Keratinocyte (primary cell): Measurements from ENCODE around the gene POLR1C. TPM values are rescaled to one million over a fixed set of nuclear protein-coding genes. Genes with fewer than 3 reads are reported as not detected.

Experiments
- DNase-seq: peaks from one replicate; pipeline ENCODE4 v3.0.0-alpha.2; 2011; ENCODE audit warnings: low read depth, missing footprints, low spot score
- FAIRE-seq: peaks from 2 replicates; lab custom pipeline; 2011; peaks lifted over from hg19 to GRCh38; lab: Jason Lieb, UNC
- H2AFZ ChIP-seq: 2 replicates; pipeline ENCODE4 v1.6.0; 2012; ENCODE audit warnings: low read length, control low read depth, inconsistent platforms; ENCODE audit not compliant: control insufficient read depth
- H3K27ac ChIP-seq: 2 replicates; pipeline ENCODE4 v1.5.1; 2011; ENCODE audit warnings: low read length; ENCODE audit not compliant: control insufficient read depth, insufficient read depth
- H3K27me3 ChIP-seq: 3 replicates; pipeline ENCODE4 v1.6.0; 2011; ENCODE audit warnings: low read length; ENCODE audit not compliant: control insufficient read depth, insufficient read depth; ENCODE audit errors: extremely low read depth
- H3K36me3 ChIP-seq, 2 experiments: 2 replicates in 1 of 2; 3 replicates in 1 of 2; pipeline ENCODE4 v1.5.1; 2011; ENCODE audit warnings: low read length in 2 of 2, mild to moderate bottlenecking in 1 of 2; ENCODE audit not compliant: control insufficient read depth in 2 of 2, insufficient read depth in 2 of 2; ENCODE audit errors: extremely low read depth in 1 of 2
- H3K4me1 ChIP-seq: 3 replicates; pipeline ENCODE4 v1.5.1; 2011; ENCODE audit warnings: low read length; ENCODE audit not compliant: control insufficient read depth, insufficient read depth; ENCODE audit errors: extremely low read depth
- H3K4me2 ChIP-seq: 3 replicates; pipeline ENCODE4 v1.6.0; 2011; ENCODE audit warnings: low read depth, low read length; ENCODE audit not compliant: control insufficient read depth, insufficient read depth; ENCODE audit errors: extremely low read depth
- H3K4me3 ChIP-seq, 3 experiments: fragments of 200-600 bp in 1 of 3; sonication (generic) in 1 of 3; 2 replicates in 2 of 3; 3 replicates in 1 of 3; pipeline ENCODE4 v1.5.1; 2011 to 2016; ENCODE audit warnings: low read length in 3 of 3, mild to moderate bottlenecking in 3 of 3, control low read depth in 2 of 3, inconsistent platforms in 1 of 3, low read depth in 1 of 3, mixed read lengths in 1 of 3, mixed run types in 1 of 3, moderate library complexity in 1 of 3; ENCODE audit not compliant: control insufficient read depth in 2 of 3, insufficient read depth in 2 of 3; ENCODE audit errors: extremely low read depth in 1 of 3
- H3K79me2 ChIP-seq: 2 replicates; pipeline ENCODE4 v1.6.0; 2012; ENCODE audit warnings: low read length; ENCODE audit not compliant: control insufficient read depth, insufficient read depth
- H3K9ac ChIP-seq: 3 replicates; pipeline ENCODE4 v1.6.0; 2011; ENCODE audit warnings: low read length; ENCODE audit not compliant: control insufficient read depth, insufficient read depth; ENCODE audit errors: extremely low read depth
- H3K9me1 ChIP-seq: 3 replicates; pipeline ENCODE4 v1.6.0; 2011; ENCODE audit warnings: low read length; ENCODE audit not compliant: control insufficient read depth, insufficient read depth; ENCODE audit errors: extremely low read depth
- H3K9me3 ChIP-seq: 2 replicates; pipeline ENCODE4 v1.5.1; 2012; ENCODE audit warnings: low read depth, low read length; ENCODE audit not compliant: control insufficient read depth
- H4K20me1 ChIP-seq: 3 replicates; pipeline ENCODE4 v1.6.0; 2011; ENCODE audit warnings: low read length; ENCODE audit not compliant: control insufficient read depth, insufficient read depth; ENCODE audit errors: extremely low read depth
- CTCF ChIP-seq, 3 experiments: IDR thresholded peaks in 1 of 3; conservative IDR thresholded peaks in 1 of 3; optimal IDR thresholded peaks in 1 of 3; 2 replicates in 2 of 3; 3 replicates in 1 of 3; pipeline versions ENCODE3 to v1.5.1; 2011; ENCODE audit warnings: low read length in 3 of 3, mild to moderate bottlenecking in 3 of 3, moderate library complexity in 2 of 3, control low read depth in 1 of 3, inconsistent platforms in 1 of 3; ENCODE audit not compliant: insufficient read depth in 2 of 3; ENCODE audit errors: extremely low read depth in 1 of 3
- EZH2 ChIP-seq: IDR thresholded peaks from one replicate; pipeline ENCODE4 v1.6.1; 2012; ENCODE audit warnings: inconsistent platforms, mild to moderate bottlenecking, low read length, moderate library complexity
- dilution Hi-C: fragments of 300-500 bp; cut with MboI; formaldehyde crosslinking; loops from one replicate; pipeline ENCODE4 v1.7.0; 2020; ENCODE audit warnings: low sequenced_read_pairs; ENCODE audit not compliant: extremely low pct_ligation_motif_present
- polyA plus RNA-seq, 5 experiments: library from polyadenylated mRNA; depleted of rRNA in 3 of 5; stranded (reverse) in 3 of 5; stranded (forward) in 1 of 5; unstranded in 1 of 5; fragments of >200 nt; gene quantifications; 1 replicate in 1 of 5; 2 replicates in 3 of 5; 3 replicates in 1 of 5; pipeline versions ENCODE4 v1.2.1 to v1.2.3, GENCODE V29; 2011 to 2012; ENCODE audit warnings: missing spikeins in 2 of 5, low read depth in 1 of 5, low replicate concordance in 1 of 5

The POLR1C gene
- polyA plus RNA-seq, 1 donor (not counting 4 experiments of a cell fraction or from before 2014, with no cell fraction given), result 121 TPM

DNA sequence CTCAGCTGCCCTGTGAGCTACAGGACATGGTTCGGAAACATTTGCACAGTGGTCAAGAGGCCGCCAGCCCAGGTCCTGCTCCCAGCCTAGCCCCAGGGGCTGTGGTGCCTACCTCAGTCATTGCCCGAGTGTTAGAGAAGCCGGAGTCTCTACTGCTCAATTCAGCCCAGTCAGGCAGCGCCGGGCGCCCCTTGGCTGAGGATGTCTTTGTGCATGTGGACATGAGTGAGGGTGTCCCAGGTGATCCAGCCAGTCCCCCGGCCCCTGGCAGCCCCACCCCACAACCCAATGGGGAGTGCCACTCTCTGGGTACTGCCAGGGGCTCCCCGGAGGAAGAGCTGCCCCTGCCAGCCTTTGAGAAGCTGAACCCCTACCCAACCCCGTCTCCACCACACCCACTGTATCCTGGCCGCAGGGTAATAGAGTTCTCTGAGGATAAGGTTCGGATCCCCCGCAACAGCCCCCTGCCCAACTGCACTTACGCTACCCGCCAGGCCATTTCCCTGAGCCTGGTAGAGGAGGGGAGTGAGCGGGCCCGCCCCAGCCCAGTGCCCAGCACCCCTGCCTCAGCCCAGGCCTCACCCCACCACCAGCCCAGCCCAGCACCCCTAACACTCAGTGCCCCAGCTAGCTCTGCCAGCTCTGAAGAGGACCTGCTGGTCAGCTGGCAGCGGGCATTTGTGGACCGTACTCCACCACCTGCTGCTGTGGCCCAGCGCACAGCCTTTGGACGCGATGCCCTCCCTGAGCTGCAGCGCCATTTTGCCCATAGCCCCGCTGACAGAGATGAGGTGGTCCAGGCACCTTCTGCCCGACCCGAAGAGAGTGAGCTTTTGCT lies 11.9 kb upstream of the POLR1C start:
- H3K36me3 ChIP-seq, result peaks cover 33 to 37% of the 10 kb centered on the region in 2 experiments
- FAIRE-seq (no peak), DNase-seq (no peak)
- TF ChIP-seq CTCF (optimal IDR thresholded peaks at IDR 0.05 in 1 of 3, IDR thresholded peaks at IDR 0.05 in 1 of 3, conservative IDR thresholded peaks at IDR 0.05 in 1 of 3; ENCODE audit: extremely low read depth in 1 of 3, insufficient read depth in 2 of 3, low read length in 3 of 3), result no peak
- no peak for TF ChIP-seq EZH2
- no peak overlapping the region for H3K4me2 ChIP-seq
- H3K79me2 ChIP-seq, result no peaks in the 10 kb centered on the region
- no peaks in the 10 kb centered on the region for H3K9me3 ChIP-seq
- dilution Hi-C loops, result no loop called here
- no peak overlapping the region for H2AFZ ChIP-seq
- H3K27me3 ChIP-seq, result peaks cover 10% of the 10 kb centered on the region
- no peaks in the 10 kb centered on the region for H4K20me1 ChIP-seq
- no peaks in the 10 kb centered on the region for H3K9me1 ChIP-seq
- H3K27ac ChIP-seq, result no peak overlapping the region
- no peak overlapping the region for H3K4me3 ChIP-seq
- H3K4me1 ChIP-seq, result peaks cover 9% of the 10 kb centered on the region
- no peak overlapping the region for H3K9ac ChIP-seq

DNA sequence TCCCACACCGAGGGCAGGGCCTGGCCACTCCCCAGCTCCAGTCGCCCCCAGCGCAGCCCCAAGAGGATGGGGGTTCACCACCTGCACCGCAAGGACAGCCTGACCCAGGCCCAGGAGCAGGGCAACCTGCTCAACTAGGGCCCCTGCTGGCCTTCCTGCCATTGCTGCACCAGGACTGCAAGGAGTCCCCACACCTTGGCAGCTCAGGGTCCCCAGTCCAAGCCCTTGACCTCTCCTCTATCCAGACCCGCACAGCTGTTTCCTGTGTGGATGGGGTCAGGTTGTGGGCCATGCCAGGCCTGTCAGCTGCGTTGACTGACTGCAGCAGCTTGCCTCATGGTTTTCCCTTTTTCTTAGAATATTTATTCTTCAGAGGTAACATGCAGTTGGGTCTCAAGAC lies 11.2 kb upstream of the POLR1C start:
- Histone ChIP-seq H3K9me3 (no peaks in the 10 kb centered on the region), H3K9ac (no peak overlapping the region), H4K20me1 (no peaks in the 10 kb centered on the region), H3K79me2 (no peaks in the 10 kb centered on the region), H2AFZ (no peak overlapping the region), H3K36me3 (peaks cover 27 to 31% of the 10 kb centered on the region in 2 experiments), H3K4me2 (no peak overlapping the region), H3K27ac (no peak overlapping the region), H3K27me3 (peaks cover 10% of the 10 kb centered on the region), H3K4me1 (peaks cover 14% of the 10 kb centered on the region), H3K4me3 (no peak overlapping the region), H3K9me1 (no peaks in the 10 kb centered on the region)
- no peak for FAIRE-seq
- dilution Hi-C loops, result no loop called here
- no peak for TF ChIP-seq CTCF (optimal IDR thresholded peaks at IDR 0.05 in 1 of 3, IDR thresholded peaks at IDR 0.05 in 1 of 3, conservative IDR thresholded peaks at IDR 0.05 in 1 of 3; ENCODE audit: extremely low read depth in 1 of 3, insufficient read depth in 2 of 3, low read length in 3 of 3)
- no peak for TF ChIP-seq EZH2
- no peak for DNase-seq
